ENCODE results near the gene LRP1. TPM values are rescaled to one million over a fixed set of nuclear protein-coding genes. Genes with fewer than 3 reads are reported as not detected.

LRP1 gene
- total and polyA plus RNA-seq, 2 of the 13 experiments (the other 11 are each of a cell fraction or from before 2014, with no cell fraction given) = 14.7 to 30.8 TPM

- TF ChIP-seq, protein P1, sequence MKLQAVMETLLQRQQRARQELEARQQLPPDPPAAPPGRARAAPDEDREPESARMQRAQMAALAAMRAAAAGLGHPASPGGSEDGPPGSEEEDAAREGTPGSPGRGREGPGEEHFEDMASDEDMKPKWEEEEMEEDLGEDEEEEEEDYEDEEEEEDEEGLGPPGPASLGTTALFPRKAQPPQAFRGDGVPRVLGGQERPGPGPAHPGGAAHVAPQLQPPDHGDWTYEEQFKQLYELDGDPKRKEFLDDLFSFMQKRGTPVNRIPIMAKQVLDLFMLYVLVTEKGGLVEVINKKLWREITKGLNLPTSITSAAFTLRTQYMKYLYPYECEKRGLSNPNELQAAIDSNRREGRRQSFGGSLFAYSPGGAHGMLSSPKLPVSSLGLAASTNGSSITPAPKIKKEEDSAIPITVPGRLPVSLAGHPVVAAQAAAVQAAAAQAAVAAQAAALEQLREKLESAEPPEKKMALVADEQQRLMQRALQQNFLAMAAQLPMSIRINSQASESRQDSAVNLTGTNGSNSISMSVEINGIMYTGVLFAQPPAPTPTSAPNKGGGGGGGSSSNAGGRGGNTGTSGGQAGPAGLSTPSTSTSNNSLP (IDR thresholded peaks at IDR 0.05; ENCODE audit: low read depth, low read length) = no peak
- TF ChIP-seq, protein P2, sequence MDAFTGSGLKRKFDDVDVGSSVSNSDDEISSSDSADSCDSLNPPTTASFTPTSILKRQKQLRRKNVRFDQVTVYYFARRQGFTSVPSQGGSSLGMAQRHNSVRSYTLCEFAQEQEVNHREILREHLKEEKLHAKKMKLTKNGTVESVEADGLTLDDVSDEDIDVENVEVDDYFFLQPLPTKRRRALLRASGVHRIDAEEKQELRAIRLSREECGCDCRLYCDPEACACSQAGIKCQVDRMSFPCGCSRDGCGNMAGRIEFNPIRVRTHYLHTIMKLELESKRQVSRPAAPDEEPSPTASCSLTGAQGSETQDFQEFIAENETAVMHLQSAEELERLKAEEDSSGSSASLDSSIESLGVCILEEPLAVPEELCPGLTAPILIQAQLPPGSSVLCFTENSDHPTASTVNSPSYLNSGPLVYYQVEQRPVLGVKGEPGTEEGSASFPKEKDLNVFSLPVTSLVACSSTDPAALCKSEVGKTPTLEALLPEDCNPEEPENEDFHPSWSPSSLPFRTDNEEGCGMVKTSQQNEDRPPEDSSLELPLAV (CRISPR knock-in tag; conservative IDR thresholded peaks at IDR 0.05; ENCODE audit: low read depth) = no peak
- TF ChIP-seq, protein P3, sequence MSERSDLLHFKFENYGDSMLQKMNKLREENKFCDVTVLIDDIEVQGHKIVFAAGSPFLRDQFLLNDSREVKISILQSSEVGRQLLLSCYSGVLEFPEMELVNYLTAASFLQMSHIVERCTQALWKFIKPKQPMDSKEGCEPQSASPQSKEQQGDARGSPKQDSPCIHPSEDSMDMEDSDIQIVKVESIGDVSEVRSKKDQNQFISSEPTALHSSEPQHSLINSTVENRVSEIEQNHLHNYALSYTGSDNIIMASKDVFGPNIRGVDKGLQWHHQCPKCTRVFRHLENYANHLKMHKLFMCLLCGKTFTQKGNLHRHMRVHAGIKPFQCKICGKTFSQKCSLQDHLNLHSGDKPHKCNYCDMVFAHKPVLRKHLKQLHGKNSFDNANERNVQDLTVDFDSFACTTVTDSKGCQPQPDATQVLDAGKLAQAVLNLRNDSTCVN (CRISPR knock-in tag; IDR thresholded peaks at IDR 0.05; ENCODE audit: borderline replicate concordance) = peak; percentile 74; the same call in 1 of the 2 replicates
Measured at GRCh38 chr12:57148469-57149244, 20.4 kb downstream of the LRP1 start (continued).

GRCh38 chr12:57149245-57149900, 21.1 kb downstream of the LRP1 start:
- Histone ChIP-seq H3K36me3 (replicated peaks in 1 of 2; ENCODE audit: control insufficient read depth in 1 of 2, insufficient read depth in 2 of 2, low read length in 2 of 2) (peaks cover 26 to 27% of the 10 kb centered on the region in 2 experiments), H3K4me1 (ENCODE audit: insufficient read depth, low read length) (peaks cover 98% of the 10 kb centered on the region), H3K79me2 (ENCODE audit: insufficient read depth, low read length) (peaks cover 3% of the 10 kb centered on the region), H3K9me3 (ENCODE audit: low read length) (no peaks in the 10 kb centered on the region), H3K27me3 (ENCODE audit: control insufficient read depth in 1 of 2, insufficient read depth in 2 of 2, low read length in 2 of 2) (no peaks in the 10 kb centered on the region), H3K4me2 (ENCODE audit: low read depth, low read length) (peak overlapping the region; percentile 45), H4K20me1 (ENCODE audit: insufficient read depth, low read length) (no peaks in the 10 kb centered on the region), H2AFZ (ENCODE audit: low read length) (no peak overlapping the region), H3K27ac (ENCODE audit: extremely low read length, insufficient read depth, low read length) (peak overlapping the region; percentile 92), H3K9ac (ENCODE audit: insufficient read depth, low read depth, low read length) (peak overlapping the region; percentile 55), H3K4me3 (replicated peaks in 1 of 3; ENCODE audit: insufficient read depth in 1 of 3, low read depth in 2 of 3, low read length in 3 of 3) (peak overlapping the region in 1 of 3 experiments; percentile 35; a peak in 2 of 6 replicates)
- DNase-seq (ENCODE audit: low spot score) (peak; percentile 27), ATAC-seq (peak; percentile 40), FAIRE-seq (no peak)
- in situ Hi-C loops (cut with HindIII; ENCODE audit: extremely low pct_ligation_motif_present, low pct_unique_long_range_greater_than_20kb) (no loop called here), intact Hi-C loops (cut with micrococcal nuclease; ENCODE audit: unreplicated experiment) (no loop called here)
- POLR2A ChIA-PET = interaction anchor here (0.8 to 11.4 kb wide), 19 partner anchors 9 to 426 kb away, joined by 3 to 827 read pairs (median 6); partner anchors contain the start of genes LRP1, NAB2, NEMP1 and SHMT2
- BruUV-seq (replicated peaks) = no TSS peak
- WGBS (ENCODE audit: low lambda C conversion rate) = 12% methylated on average over 13 of the region's 13 CpGs
- CTCF ChIA-PET (ENCODE audit: low intra/inter-chr PET ratio, low total read pairs) = no interaction called here
- TF ChIP-seq XRCC5 (optimal IDR thresholded peaks at IDR 0.05; ENCODE audit: low read length) (peak; percentile 15), ZNF687 (CRISPR knock-in tag; IDR thresholded peaks at IDR 0.05) (peak; percentile 67), ZNF510 (CRISPR knock-in tag; IDR thresholded peaks at IDR 0.05; ENCODE audit: low read depth) (no peak), ZFY (CRISPR knock-in tag; IDR thresholded peaks at IDR 0.05) (peak; percentile 33; the same call in 1 of the 2 replicates), CENPX (CRISPR knock-in tag; IDR thresholded peaks at IDR 0.05) (no peak), ZBTB21 (CRISPR knock-in tag; IDR thresholded peaks at IDR 0.05) (no peak), MAZ (IDR thresholded peaks at IDR 0.05; ENCODE audit: borderline replicate concordance, low read depth, low read length) (no peak), MAZ (CRISPR knock-in tag; IDR thresholded peaks at IDR 0.05; ENCODE audit: low read depth) (0 out of 2 replicates have a peak, but pooled peaks have one; percentile 19)

All from HepG2 (cell line).